GM06990 (cell line): ENCODE measurements around the gene NEDD4L.

ENCODE experiments used
- DNase-seq: peaks from one replicate; pipeline ENCODE4 v3.0.0-alpha.2; 2011; ENCODE audit not compliant: insufficient read length; ENCODE audit errors: extremely low read depth
- H3K27me3 ChIP-seq: replicated peaks from 2 replicates; pipeline ENCODE4 v1.6.0; 2011; ENCODE audit warnings: low read length; ENCODE audit not compliant: control insufficient read depth, insufficient read depth
- H3K36me3 ChIP-seq: 2 replicates; pipeline ENCODE4 v1.5.1; 2011; ENCODE audit warnings: low read length; ENCODE audit not compliant: control insufficient read depth, insufficient read depth
- H3K4me3 ChIP-seq: replicated peaks from 2 replicates; pipeline ENCODE4 v1.5.1; 2011; ENCODE audit warnings: low read depth, mild to moderate bottlenecking, control low read depth, low read length
- CTCF ChIP-seq: IDR thresholded peaks from 2 replicates; pipeline ENCODE4 v1.5.1; 2011; ENCODE audit warnings: low read length, control low read depth, mild to moderate bottlenecking, inconsistent platforms; ENCODE audit not compliant: insufficient read depth, poor library complexity, severe bottlenecking

Gene NEDD4L

GRCh38 chr18:58254873-58255511 is 211.0 kb downstream of the NEDD4L start:
- TF ChIP-seq CTCF: no peak
- H3K4me3 ChIP-seq: no peak overlapping the region
- no peaks in the 10 kb centered on the region; the same call in 1 of the 2 replicates for H3K36me3 ChIP-seq
- DNase-seq: no peak
- H3K27me3 ChIP-seq: no peaks in the 10 kb centered on the region

- no peak for DNase-seq
- Histone ChIP-seq H3K27me3 (no peaks in the 10 kb centered on the region), H3K4me3 (no peak overlapping the region), H3K36me3 (no peaks in the 10 kb centered on the region; the same call in 1 of the 2 replicates)
- no peak for TF ChIP-seq CTCF
These were observed 211.8 kb downstream of the NEDD4L start for GRCh38 chr18:58255701-58256311.

- no peak overlapping the region for H3K4me3 ChIP-seq
- TF ChIP-seq CTCF: no peak
- H3K36me3 ChIP-seq: no peaks in the 10 kb centered on the region; the same call in 1 of the 2 replicates
- DNase-seq: no peak
- no peaks in the 10 kb centered on the region for H3K27me3 ChIP-seq
These were observed 212.5 kb downstream of the NEDD4L start for GRCh38 chr18:58256316-58257080.

- H3K4me3 ChIP-seq: no peak overlapping the region
- no peak for DNase-seq
- H3K27me3 ChIP-seq: no peaks in the 10 kb centered on the region
- TF ChIP-seq CTCF: no peak
- no peaks in the 10 kb centered on the region; the same call in 1 of the 2 replicates for H3K36me3 ChIP-seq
These were observed 213.4 kb downstream of the NEDD4L start for GRCh38 chr18:58257461-58257860.

- no peak for TF ChIP-seq CTCF
- H3K36me3 ChIP-seq: no peaks in the 10 kb centered on the region; the same call in 1 of the 2 replicates
- H3K4me3 ChIP-seq: no peak overlapping the region
- DNase-seq: no peak
- H3K27me3 ChIP-seq: no peaks in the 10 kb centered on the region
These were observed 214.8 kb downstream of the NEDD4L start for GRCh38 chr18:58258692-58259342.
